ENCODE results near the gene PBRM1. TPM values are rescaled to one million over a fixed set of nuclear protein-coding genes. Genes with fewer than 3 reads are reported as not detected.
A peak's percentile ranks its signal among the peaks of the same experiment; 100 is the strongest.

PBRM1 gene
- total RNA-seq, 1 experiment from 2014 or later: 40.0 TPM

- TF ChIP-seq EGR1 (IDR thresholded peaks at IDR 0.05; ENCODE audit: low read depth) (no peak), EZH2 (IDR thresholded peaks at IDR 0.05) (no peak), POLR2AphosphoS5 (IDR thresholded peaks at IDR 0.05; ENCODE audit: low read depth, low read length) (peak; percentile 52), FOSL1 (IDR thresholded peaks at IDR 0.05; ENCODE audit: low read depth) (peak; percentile 85)
These were observed 79.2 kb downstream of the PBRM1 start (continued) for GRCh38 chr3:52606373-52607085.

DNA sequence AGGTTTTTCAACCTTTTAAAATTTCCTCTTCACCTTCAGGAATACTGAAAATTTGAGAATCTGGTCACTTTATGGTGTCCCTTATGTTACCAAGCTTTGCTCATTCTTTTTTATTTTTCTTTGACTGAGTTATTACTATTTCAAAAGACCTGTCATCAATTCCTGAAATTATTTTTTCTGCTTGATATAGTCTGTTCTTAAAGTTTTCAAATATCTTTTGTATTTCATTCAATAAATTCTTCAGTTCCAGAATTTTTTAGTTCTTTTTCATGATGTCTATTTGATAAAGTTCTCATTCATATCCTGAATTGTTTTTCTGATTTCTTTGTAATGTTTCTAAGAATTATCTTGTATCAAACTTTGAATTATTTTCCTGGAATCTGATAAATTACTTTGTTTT lies 85.5 kb downstream of the PBRM1 start:
- intact Hi-C loops (cut with micrococcal nuclease): no loop called here
- Histone ChIP-seq H3K4me3 (replicated peaks in 1 of 2; ENCODE audit: low read depth in 1 of 2, low read length in 2 of 2) (no peak overlapping the region), H3K27ac (ENCODE audit: low read depth, low read length) (no peak overlapping the region), H3K79me2 (ENCODE audit: insufficient read depth, low read length) (0 out of 2 replicates have a peak, but pooled peaks cover 4% of the 10 kb centered on the region), H3K36me3 (ENCODE audit: control insufficient read depth in 1 of 2, insufficient read depth in 2 of 2, low read length in 2 of 2) (peaks cover 9 to 15% of the 10 kb centered on the region in 2 experiments; a peak in 2 of 4 replicates), H2AFZ (ENCODE audit: low read depth, low read length, poor library complexity, severe bottlenecking) (no peak overlapping the region), H4K20me1 (ENCODE audit: insufficient read depth) (no peaks in the 10 kb centered on the region), H3K4me2 (ENCODE audit: low read length) (no peak overlapping the region), H3K4me1 (ENCODE audit: control insufficient read depth in 1 of 2, insufficient read depth in 2 of 2, low read length in 2 of 2) (peaks cover 0 to 3% of the 10 kb centered on the region in 2 experiments; a peak in 1 of 4 replicates), H3K9me2 (ENCODE audit: insufficient read depth) (no peaks in the 10 kb centered on the region), H3K9ac (ENCODE audit: low read length) (no peak overlapping the region), H3K27me3 (ENCODE audit: insufficient read depth, low read length) (no peaks in the 10 kb centered on the region), H3K9me3 (ENCODE audit: control insufficient read depth in 1 of 2, insufficient read depth in 1 of 2, low read depth in 1 of 2, low read length in 2 of 2) (no peaks in the 10 kb centered on the region; a peak in 1 of 4 replicates)
- ChIA-PET POLR2A (no interaction called here), CTCF (no interaction called here), RAD21 (ENCODE audit: low non-redundant PET in 1 of 2, low total read pairs in 2 of 2, uncharacterized antibody in 2 of 2, unreplicated experiment in 2 of 2) (no interaction called here)
- BruUV-seq (replicated peaks): no TSS peak
- ATAC-seq: no peak
- TF ChIP-seq RAD21 (IDR thresholded peaks at IDR 0.05; ENCODE audit: low read depth) (no peak), CBX3 (IDR thresholded peaks at IDR 0.05; ENCODE audit: low read depth) (no peak), EGR1 (IDR thresholded peaks at IDR 0.05; ENCODE audit: low read depth) (no peak), YY1 (IDR thresholded peaks at IDR 0.05; ENCODE audit: extremely low read depth, insufficient replicate concordance, low read depth, low read length) (no peak), SRF (IDR thresholded peaks at IDR 0.05; ENCODE audit: low read depth) (no peak), EZH2phosphoT487 (IDR thresholded peaks at IDR 0.05; ENCODE audit: borderline replicate concordance) (no peak), JUND (IDR thresholded peaks at IDR 0.05) (no peak), SIN3A (IDR thresholded peaks at IDR 0.05; ENCODE audit: low read depth) (no peak), CEBPB (IDR thresholded peaks at IDR 0.05; ENCODE audit: low read depth) (no peak), ELF1 (IDR thresholded peaks at IDR 0.05; ENCODE audit: borderline replicate concordance, low read depth) (no peak), TCF7L2 (IDR thresholded peaks at IDR 0.05; ENCODE audit: borderline replicate concordance, extremely low read depth, insufficient read depth, insufficient read length) (no peak), EZH2 (IDR thresholded peaks at IDR 0.05) (no peak), ZFX (IDR thresholded peaks at IDR 0.05) (no peak), ZNF274 (IDR thresholded peaks at IDR 0.05; ENCODE audit: low read depth, low read length) (no peak)
- TF ChIP-seq, protein P1, sequence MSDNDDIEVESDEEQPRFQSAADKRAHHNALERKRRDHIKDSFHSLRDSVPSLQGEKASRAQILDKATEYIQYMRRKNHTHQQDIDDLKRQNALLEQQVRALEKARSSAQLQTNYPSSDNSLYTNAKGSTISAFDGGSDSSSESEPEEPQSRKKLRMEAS (IDR thresholded peaks at IDR 0.05): no peak
- TF ChIP-seq, protein P2, sequence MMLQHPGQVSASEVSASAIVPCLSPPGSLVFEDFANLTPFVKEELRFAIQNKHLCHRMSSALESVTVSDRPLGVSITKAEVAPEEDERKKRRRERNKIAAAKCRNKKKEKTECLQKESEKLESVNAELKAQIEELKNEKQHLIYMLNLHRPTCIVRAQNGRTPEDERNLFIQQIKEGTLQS (IDR thresholded peaks at IDR 0.05): no peak
- TF ChIP-seq, protein P3, sequence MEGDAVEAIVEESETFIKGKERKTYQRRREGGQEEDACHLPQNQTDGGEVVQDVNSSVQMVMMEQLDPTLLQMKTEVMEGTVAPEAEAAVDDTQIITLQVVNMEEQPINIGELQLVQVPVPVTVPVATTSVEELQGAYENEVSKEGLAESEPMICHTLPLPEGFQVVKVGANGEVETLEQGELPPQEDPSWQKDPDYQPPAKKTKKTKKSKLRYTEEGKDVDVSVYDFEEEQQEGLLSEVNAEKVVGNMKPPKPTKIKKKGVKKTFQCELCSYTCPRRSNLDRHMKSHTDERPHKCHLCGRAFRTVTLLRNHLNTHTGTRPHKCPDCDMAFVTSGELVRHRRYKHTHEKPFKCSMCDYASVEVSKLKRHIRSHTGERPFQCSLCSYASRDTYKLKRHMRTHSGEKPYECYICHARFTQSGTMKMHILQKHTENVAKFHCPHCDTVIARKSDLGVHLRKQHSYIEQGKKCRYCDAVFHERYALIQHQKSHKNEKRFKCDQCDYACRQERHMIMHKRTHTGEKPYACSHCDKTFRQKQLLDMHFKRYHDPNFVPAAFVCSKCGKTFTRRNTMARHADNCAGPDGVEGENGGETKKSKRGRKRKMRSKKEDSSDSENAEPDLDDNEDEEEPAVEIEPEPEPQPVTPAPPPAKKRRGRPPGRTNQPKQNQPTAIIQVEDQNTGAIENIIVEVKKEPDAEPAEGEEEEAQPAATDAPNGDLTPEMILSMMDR (IDR thresholded peaks at IDR 0.05 in 2 of 3, conservative IDR thresholded peaks at IDR 0.05 in 1 of 3; ENCODE audit: borderline replicate concordance in 1 of 3, insufficient read depth in 1 of 3, low read depth in 2 of 3, low read length in 2 of 3): no peak
- TF ChIP-seq, protein P4, sequence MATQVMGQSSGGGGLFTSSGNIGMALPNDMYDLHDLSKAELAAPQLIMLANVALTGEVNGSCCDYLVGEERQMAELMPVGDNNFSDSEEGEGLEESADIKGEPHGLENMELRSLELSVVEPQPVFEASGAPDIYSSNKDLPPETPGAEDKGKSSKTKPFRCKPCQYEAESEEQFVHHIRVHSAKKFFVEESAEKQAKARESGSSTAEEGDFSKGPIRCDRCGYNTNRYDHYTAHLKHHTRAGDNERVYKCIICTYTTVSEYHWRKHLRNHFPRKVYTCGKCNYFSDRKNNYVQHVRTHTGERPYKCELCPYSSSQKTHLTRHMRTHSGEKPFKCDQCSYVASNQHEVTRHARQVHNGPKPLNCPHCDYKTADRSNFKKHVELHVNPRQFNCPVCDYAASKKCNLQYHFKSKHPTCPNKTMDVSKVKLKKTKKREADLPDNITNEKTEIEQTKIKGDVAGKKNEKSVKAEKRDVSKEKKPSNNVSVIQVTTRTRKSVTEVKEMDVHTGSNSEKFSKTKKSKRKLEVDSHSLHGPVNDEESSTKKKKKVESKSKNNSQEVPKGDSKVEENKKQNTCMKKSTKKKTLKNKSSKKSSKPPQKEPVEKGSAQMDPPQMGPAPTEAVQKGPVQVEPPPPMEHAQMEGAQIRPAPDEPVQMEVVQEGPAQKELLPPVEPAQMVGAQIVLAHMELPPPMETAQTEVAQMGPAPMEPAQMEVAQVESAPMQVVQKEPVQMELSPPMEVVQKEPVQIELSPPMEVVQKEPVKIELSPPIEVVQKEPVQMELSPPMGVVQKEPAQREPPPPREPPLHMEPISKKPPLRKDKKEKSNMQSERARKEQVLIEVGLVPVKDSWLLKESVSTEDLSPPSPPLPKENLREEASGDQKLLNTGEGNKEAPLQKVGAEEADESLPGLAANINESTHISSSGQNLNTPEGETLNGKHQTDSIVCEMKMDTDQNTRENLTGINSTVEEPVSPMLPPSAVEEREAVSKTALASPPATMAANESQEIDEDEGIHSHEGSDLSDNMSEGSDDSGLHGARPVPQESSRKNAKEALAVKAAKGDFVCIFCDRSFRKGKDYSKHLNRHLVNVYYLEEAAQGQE (IDR thresholded peaks at IDR 0.05; ENCODE audit: low read depth): no peak
- DNase-seq (ENCODE audit: low read depth, low spot score): no peak

Data from HCT116 (cell line).